Caki2 (cell line): Measurements from ENCODE around the gene OTOG. TPM values are rescaled to one million over a fixed set of nuclear protein-coding genes. Genes with fewer than 3 reads are reported as not detected.

ENCODE experiments used
- DNase-seq: peaks from one replicate; pipeline ENCODE4 v3.0.0-alpha.2; 2015; ENCODE audit warnings: low read depth
- in situ Hi-C: cut with HindIII; loops from 2 replicates; pipeline ENCODE4 v1.10.0; 2016; ENCODE audit warnings: low sequenced_read_pairs, low pct_unique_long_range_greater_than_20kb, mixed read lengths
- total RNA-seq: library from RNA; depleted of rRNA; stranded (reverse); fragments of >200 nt; shearing (Covaris generic); gene quantifications from 2 replicates; pipeline ENCODE4 v1.2.3, GENCODE V29; 2014; ENCODE audit warnings: low replicate concordance

The OTOG gene
- total RNA-seq, 1 experiment from 2014 or later, result not detected

DNA sequence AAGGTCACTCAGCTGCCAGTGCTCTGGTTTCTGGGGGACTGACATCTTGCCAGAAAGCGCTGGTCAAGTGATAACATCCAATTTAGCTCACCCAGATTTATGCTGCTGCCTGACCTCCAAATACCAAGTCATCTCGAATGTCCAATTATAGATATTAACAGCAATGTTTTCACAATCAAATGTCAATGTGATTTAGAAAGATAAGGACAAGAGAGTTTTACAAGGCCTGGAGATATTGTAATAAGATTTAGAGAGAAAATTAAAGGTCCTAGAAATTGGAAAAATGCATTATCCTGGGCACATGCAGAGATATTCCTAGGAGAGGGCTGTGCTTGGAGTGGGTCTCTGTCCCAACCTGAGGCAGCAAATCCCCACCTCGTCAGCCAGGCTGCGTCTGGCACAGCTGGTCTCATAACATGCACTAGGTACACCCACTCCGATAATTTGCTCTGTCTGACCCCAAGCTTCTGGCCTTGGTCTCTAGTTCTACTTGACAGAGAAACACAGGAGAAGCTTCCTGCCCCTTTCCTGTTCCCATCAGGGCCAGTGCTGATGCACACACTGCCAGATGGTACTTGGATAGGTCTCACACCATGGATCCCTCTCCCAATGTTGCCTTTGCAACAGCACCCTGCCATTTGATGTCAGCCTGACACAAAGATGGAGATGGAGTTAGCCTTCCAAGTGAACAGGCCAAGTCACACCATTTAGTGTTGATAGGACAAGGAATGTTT is 31.4 kb upstream of the OTOG start:
- DNase-seq, result no peak
- in situ Hi-C loops, result no loop called here

DNA sequence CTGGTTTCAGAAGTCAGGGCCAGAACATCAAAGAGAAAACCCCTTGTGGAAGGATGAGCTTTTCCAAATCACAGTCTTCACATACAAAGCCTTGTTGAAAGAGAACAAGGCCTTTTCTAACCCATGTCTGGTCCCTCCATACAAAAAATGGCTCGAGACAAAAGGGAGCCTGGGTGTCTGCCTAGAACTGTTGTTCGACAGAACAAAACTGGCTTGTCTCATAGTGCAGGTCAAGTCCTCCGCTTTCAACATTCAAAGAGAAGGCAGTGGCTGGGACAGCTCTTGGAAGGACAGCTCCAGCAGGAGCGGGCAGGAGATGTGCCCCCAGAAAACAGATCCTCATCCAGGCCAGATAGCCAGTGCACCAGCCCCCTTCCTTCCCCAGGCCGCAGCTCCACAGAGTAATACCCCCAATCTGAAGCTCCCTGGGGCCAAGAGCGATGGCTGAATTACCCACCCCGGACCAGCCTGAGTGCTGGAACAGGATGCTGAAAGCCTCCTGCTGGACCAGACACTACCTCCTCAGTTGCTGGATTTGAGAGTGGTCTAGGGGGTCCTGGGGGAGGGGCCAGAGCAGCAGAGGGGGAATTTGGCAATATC is 30.4 kb upstream of the OTOG start:
- no peak for DNase-seq
- in situ Hi-C loops, result no loop called here

DNA sequence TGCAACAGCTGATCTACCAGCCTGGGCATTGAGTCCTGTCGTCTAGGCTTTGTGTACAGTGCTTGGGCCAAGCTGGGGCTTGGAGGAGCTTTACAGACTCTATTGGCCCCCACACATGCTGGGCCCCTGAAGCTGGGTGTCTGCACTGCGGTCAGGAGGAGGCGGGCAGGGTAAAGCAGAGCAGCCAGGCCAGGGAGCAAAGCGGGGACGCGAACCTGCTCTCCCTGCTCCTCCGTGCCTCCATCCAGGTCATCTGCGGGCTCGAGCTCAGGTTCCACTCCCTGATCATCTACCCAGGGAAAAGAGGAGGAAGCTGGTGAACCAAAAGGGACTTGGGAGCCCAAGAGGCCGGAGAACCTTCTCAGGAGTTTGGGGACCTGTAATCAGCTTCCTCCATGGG is 29.9 kb upstream of the OTOG start:
- no peak for DNase-seq
- in situ Hi-C loops, result no loop called here

DNA sequence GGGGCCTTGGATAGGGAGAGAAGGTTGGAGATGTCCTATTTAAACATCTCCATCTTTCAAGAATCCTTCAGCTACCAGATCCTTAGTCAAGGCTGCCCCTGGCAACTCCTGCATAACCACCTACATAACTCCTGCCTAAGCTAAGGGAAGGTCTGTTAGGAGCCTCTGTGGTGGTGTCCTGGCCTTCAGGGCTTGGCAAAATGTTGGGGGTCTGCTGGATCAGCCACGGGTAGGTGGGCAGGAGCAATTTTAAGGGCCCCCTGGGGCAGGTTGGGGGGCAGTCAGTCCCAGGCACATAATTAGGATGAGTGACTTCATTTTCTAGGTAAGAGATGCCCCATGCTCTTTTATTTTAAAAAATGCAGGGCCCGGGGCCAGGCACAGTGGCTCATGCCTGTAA is 28.7 kb upstream of the OTOG start:
- in situ Hi-C loops, result no loop called here

GRCh38 chr11:17519061-17519885 is 27.8 kb upstream of the OTOG start:
- DNase-seq, result no peak

More for the DNA sequence above, 28.7 kb upstream of the OTOG start:
- DNase-seq, result no peak

GRCh38 chr11:17521106-17521900 is 25.8 kb upstream of the OTOG start:
- in situ Hi-C loops, result no loop called here
- DNase-seq, result no peak

More at GRCh38 chr11:17519061-17519885, 27.8 kb upstream of the OTOG start:
- in situ Hi-C loops, result no loop called here

GRCh38 chr11:17522655-17523054 is 24.4 kb upstream of the OTOG start:
- DNase-seq, result no peak
- in situ Hi-C loops, result no loop called here

- no peak for DNase-seq
- in situ Hi-C loops, result no loop called here
Measured at GRCh38 chr11:17524221-17524620, 22.8 kb upstream of the OTOG start.

DNA sequence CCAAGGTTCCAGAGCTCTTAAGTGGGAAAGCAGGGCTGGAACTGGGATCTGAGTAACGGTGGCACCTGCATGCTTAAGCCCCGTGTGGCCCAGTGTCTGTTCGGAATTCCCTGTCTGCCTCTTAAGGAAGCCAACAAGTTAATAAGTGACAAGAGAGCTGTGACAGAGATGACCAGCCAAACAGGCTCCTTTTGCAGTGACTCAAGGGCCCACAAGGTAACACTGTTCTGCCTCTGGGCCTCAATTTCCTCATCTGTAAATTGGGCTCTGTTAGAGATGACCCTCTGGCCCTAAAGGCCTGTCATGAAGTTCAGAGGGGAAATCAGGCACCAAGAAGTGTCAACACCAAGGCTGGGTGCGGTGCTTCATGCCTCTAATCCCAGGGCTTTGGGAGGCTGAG is 21.5 kb upstream of the OTOG start:
- in situ Hi-C loops, result no loop called here
- DNase-seq, result peak; percentile 50

DNA sequence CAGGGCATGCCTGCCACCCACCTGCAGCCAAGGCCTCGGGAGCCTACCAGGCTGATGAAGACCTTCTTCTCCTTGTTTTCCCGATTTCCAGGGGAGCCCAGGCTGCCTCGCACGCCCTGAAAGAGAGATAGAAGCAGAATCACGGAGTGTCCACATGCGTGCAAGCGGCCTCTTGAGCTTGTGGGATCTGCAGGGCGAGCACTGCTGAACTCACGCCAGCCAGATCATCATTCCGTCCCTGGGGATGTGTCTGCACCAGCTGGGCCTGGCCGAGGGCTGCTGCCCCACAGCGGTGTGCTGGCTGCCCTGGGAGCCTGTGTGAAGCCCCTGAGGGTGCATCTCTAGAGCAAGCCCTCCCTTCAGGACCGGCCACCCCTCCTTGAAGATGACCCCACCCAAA is 20.7 kb upstream of the OTOG start:
- no peak for DNase-seq
- in situ Hi-C loops, result no loop called here

- in situ Hi-C loops, result no loop called here
- DNase-seq, result peak; percentile 38
Measured at GRCh38 chr11:17526931-17527627, 20.0 kb upstream of the OTOG start.

DNA sequence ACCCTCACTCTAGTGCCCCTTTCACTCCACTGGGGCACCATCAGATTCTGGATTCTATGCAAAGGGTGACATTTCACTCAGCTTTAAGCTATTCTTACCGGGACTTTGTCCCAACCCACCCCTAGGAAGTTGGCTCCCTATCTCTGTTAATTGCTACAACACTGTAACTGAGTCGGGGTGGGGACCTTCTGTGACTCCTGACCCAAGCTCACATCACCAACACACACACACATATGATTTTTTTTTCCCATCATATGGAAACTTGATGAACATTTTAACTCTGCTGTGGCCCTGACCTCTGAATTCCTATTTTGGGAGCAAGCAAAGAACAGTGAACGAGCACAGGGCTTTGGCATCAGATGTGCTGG is 19.4 kb upstream of the OTOG start:
- in situ Hi-C loops, result no loop called here
- DNase-seq, result no peak

GRCh38 chr11:17528181-17528691 is 18.8 kb upstream of the OTOG start:
- peak; percentile 39 for DNase-seq
- in situ Hi-C loops, result no loop called here

GRCh38 chr11:17528906-17529843 is 17.9 kb upstream of the OTOG start:
- DNase-seq, result no peak
- in situ Hi-C loops, result no loop called here

GRCh38 chr11:17529844-17530185 is 17.2 kb upstream of the OTOG start:
- in situ Hi-C loops, result no loop called here
- DNase-seq, result no peak

DNA sequence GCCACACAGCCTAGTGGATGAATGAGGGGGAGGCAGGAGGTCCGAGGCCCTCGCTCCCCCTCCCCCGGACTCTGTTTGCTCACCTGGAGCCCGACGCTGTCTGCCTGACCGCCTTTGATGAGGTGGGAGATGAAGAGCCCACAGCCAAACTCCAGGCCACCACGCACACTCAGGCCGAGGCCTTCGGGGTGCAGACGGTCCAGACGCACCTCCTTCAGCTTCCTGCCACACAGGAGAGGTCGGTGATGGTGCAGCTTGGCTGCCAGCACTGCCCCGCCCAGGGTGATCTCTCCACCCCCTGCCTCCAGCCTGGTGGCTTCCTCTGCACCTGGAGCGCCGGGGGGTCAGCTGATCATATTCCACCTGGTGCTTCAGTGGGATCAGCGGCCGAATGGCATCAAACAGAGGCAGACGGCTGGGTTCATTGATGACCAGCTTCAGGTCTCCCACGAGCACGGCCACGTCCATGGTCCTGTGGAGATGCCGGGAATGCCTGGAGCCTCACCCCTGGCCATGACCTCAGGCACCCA is 15.9 kb upstream of the OTOG start:
- no peak for DNase-seq
- in situ Hi-C loops, result no loop called here

DNA sequence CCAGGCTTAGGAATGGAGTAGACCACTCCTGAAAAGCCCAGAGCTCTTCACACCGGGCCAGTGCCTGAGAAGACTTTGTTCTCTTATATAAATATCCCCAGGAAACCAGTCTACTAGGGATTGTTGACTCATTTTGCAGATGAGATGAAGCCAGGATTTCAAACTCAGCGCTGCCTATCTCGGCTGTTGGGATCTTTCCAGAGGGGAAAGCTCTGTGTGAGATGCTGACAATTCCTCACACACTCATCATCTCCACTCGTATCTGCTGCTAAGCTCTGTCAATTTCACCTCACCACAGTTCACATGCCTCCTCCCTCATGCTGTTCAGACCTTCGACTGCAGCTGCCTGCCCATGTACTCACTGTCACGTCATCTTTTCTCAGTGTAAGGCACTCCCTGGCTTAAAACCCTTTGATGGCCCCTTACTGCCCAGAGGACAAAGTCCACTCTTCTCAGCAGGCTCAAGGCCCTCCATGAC is 15.4 kb upstream of the OTOG start:
- in situ Hi-C loops, result no loop called here
- no peak for DNase-seq
